OCI-LY7 (cell line): ENCODE data around the gene KDM2A.

Source experiments
- CTCF ChIP-seq: fragments of 200-600 bp; sonication (generic); conservative IDR thresholded peaks from 2 replicates; pipeline ENCODE4 v1.5.1; 2014; ENCODE audit warnings: mild to moderate bottlenecking, antibody characterized with exemption, low read length, moderate library complexity, mixed read lengths
- EZH2phosphoT487 ChIP-seq: fragments of 200-600 bp; sonication (generic); IDR thresholded peaks from 2 replicates; pipeline ENCODE4 v1.6.1; 2018; ENCODE audit warnings: low read depth, borderline replicate concordance, mild to moderate bottlenecking, mixed run types, antibody characterized with exemption, low read length, moderate library complexity, mixed read lengths

GRCh38 chr11:67271541-67272284 lies 152.7 kb downstream of the KDM2A start:
- TF ChIP-seq CTCF: no peak
- TF ChIP-seq EZH2phosphoT487: no peak
